Activated CD8-positive, alpha-beta T cell treated with anti-CD3 and anti-CD28 coated beads for 36 hours (primary cell): ENCODE measurements around the gene WNT7B. TPM values are rescaled to one million over a fixed set of nuclear protein-coding genes. Genes with fewer than 3 reads are reported as not detected.
"Not testable (repeated sequence)": the region's sequence is repeated elsewhere in the genome, so short reads cannot be mapped to it uniquely, and the experiment has no call there.

Experiments
- ATAC-seq: fragments of 200-7000 bp; cut with Tn5 transposase; one replicate; pipeline ENCODE4 v1.10.0; 2021; ENCODE audit warnings: mild to moderate bottlenecking, moderate library complexity
- CTCF ChIA-PET: fragments of 350-600 bp; sonication (Branson Sonifier 250); formaldehyde crosslinking; loops from one replicate; lab custom pipeline; 2021; ENCODE audit warnings: antibody characterized with exemption; lab: Charles Lee
- POLR2A ChIA-PET: fragments of 350-600 bp; sonication (Branson Sonifier 250); formaldehyde crosslinking; loops from one replicate; lab custom pipeline; 2021; ENCODE audit warnings: antibody characterized with exemption; lab: Charles Lee
- DNase-seq: peaks from one replicate; pipeline ENCODE4 v3.0.0-alpha.2; 2020
- H3K27ac Mint-ChIP-seq: one replicate; pipeline ENCODE4 v1.8.0; 2021; ENCODE audit warnings: mild to moderate bottlenecking, mixed read lengths
- H3K27me3 Mint-ChIP-seq: one replicate; pipeline ENCODE4 v1.8.0; 2021; ENCODE audit warnings: mixed read lengths
- H3K36me3 Mint-ChIP-seq: one replicate; pipeline ENCODE4 v1.8.0; 2021; ENCODE audit warnings: low read depth, mixed read lengths
- H3K4me1 Mint-ChIP-seq: one replicate; pipeline ENCODE4 v1.8.0; 2021; ENCODE audit warnings: low read depth, mixed read lengths
- H3K4me3 Mint-ChIP-seq: one replicate; pipeline ENCODE4 v1.8.0; 2021; ENCODE audit warnings: mild to moderate bottlenecking, moderate library complexity, mixed read lengths
- H3K9me3 Mint-ChIP-seq: one replicate; pipeline ENCODE4 v1.8.0; 2021; ENCODE audit warnings: mixed read lengths
- CTCF ChIP-seq: fragments of 200-600 bp; IDR thresholded peaks from one replicate; pipeline ENCODE4 v1.8.0; 2022; ENCODE audit warnings: antibody characterized with exemption, mild to moderate bottlenecking
- intact Hi-C: fragments of 100-400 bp; cut with micrococcal nuclease; formaldehyde crosslinking; loops from one replicate; pipeline ENCODE4 v1.10.0; 2022
- total RNA-seq, 2 experiments: library from RNA; stranded (reverse); gene quantifications; one replicate each; pipeline ENCODE4 v1.2.3, GENCODE V29; 2021

Gene WNT7B
- total RNA-seq, 2 experiments from 2014 or later, result not detected

DNA sequence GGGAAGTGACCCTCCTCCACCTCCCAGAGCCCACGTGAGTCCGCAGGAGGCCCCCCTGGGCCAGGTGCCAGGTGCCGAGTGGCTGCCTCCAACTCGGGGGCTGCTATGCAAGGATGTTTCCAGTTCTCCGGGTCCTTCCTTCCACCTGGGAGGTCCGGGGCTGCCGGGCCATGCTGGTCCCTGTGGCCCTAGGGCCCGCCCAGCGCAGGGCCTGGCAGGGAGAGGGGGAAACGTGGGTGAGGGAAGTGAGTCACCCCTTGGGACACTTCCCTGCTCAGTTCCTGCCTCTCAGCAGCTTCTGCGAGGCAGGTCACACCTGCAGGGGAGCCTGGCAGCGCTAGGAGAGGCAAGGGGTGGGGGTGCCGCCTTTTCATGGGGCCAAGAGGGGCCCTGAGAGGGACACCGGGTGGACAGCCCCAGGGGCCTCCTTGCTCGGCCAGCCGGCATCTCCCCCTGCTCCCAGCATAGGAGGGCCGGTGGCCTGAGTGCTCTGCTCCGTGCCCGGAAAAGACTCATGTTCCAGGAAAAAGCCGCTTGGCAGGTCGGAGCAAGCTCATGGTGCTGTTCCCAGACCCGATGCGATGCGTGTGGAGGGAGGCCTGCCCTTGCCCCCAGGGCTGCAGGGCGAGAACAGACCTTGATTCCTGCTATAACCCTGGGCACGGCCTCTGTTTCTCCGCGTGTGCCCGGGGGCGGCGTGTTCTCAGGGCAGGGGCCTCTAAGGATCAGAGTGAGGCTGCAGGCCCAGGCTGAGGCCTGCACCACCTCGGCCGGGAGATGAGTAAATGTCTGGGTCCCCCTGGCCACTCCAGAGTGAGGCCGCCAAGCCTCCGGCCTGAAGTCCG is 30.3 kb upstream of the WNT7B start:
- no peak for TF ChIP-seq CTCF
- peaks cover 28% of the 10 kb centered on the region for H3K4me1 Mint-ChIP-seq
- ATAC-seq, result peak; percentile 25
- peak; percentile 43 for DNase-seq
- no peaks in the 10 kb centered on the region for H3K36me3 Mint-ChIP-seq
- POLR2A ChIA-PET, result interaction anchor here (0.5 to 1.3 kb wide), 12 partner anchors 11 to 259 kb away, joined by 3 to 6 read pairs (median 3); no protein-coding TSS in a partner anchor
- peaks cover 5% of the 10 kb centered on the region for H3K9me3 Mint-ChIP-seq
- CTCF ChIA-PET, result interaction anchor here (0.8 to 5.5 kb wide), 52 partner anchors 7 to 535 kb away, joined by 3 to 110 read pairs (median 5); partner anchors contain the start of genes GTSE1 and TRMU
- intact Hi-C loops, result no loop called here
- no peaks in the 10 kb centered on the region for H3K27me3 Mint-ChIP-seq
- no peak overlapping the region for H3K27ac Mint-ChIP-seq
- H3K4me3 Mint-ChIP-seq, result no peak overlapping the region

DNA sequence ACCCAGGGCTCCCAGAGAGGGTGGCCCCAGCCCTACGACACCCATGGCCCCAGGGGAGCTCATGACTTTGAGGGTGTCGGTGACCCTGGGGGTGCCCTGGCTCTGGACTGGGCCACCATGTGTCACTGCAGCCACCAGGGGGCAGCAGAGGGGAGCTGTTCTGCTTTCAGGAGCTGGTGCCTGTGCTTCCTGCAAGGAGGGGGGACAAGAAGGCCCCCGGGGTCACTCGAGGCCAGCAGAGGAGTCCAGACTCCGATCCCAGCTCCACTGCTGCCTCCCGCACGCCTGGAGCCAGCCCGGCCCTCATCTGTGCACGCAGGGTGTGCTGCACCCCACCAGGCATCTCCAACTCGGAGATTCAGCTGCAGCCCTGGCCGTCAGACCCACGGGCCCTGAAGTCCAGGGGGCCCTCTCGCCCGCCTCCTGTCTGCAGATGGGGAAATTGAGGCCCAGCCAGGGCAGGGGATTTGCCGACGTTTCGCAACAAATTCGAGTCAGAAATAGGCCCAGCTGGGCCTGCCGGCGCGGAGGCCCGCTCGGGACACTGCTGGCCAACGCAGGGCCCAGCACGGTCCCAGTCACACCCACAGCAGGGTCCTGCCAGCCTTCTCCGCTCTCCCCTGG is 29.5 kb upstream of the WNT7B start:
- ATAC-seq (peak; percentile 90), DNase-seq (peak; percentile 95)
- Mint-ChIP-seq H3K4me3 (no peak overlapping the region), H3K4me1 (peaks cover 28% of the 10 kb centered on the region), H3K9me3 (peaks cover 5% of the 10 kb centered on the region), H3K27ac (peak overlapping the region; percentile 58), H3K36me3 (no peaks in the 10 kb centered on the region), H3K27me3 (no peaks in the 10 kb centered on the region)
- intact Hi-C loops, result no loop called here
- peak; percentile 95 for TF ChIP-seq CTCF
- ChIA-PET POLR2A (interaction anchor here (0.7 to 1.3 kb wide), 12 partner anchors 8 to 110 kb away, joined by 3 to 6 read pairs (median 3); no protein-coding TSS in a partner anchor), CTCF (interaction anchor here (0.6 to 5.5 kb wide), 66 partner anchors 8 to 535 kb away, joined by 3 to 110 read pairs (median 4); partner anchors contain the start of genes GTSE1 and TRMU)

GRCh38 chr22:46005116-46005705 is 28.2 kb upstream of the WNT7B start:
- CTCF ChIA-PET, result interaction anchor here (0.6 to 5.5 kb wide), 20 partner anchors 9 to 330 kb away, joined by 3 to 110 read pairs (median 10); partner anchors contain the start of genes GTSE1 and TRMU
- intact Hi-C loops, H3K9me3 Mint-ChIP-seq, ATAC-seq, H3K27me3 Mint-ChIP-seq, H3K36me3 Mint-ChIP-seq, H3K4me3 Mint-ChIP-seq: not testable (repeated sequence)
- DNase-seq, result peak; percentile 1
- H3K27ac Mint-ChIP-seq, result peak overlapping the region; percentile 69
- H3K4me1 Mint-ChIP-seq, result peaks cover 28% of the 10 kb centered on the region
- POLR2A ChIA-PET, result interaction anchor here (0.6 to 1.2 kb wide), 4 partner anchors 10 to 228 kb away, joined by 3 to 4 read pairs (median 3); no protein-coding TSS in a partner anchor

GRCh38 chr22:46004105-46004866 is 27.3 kb upstream of the WNT7B start:
- peak; percentile 64 for DNase-seq
- TF ChIP-seq CTCF, result no peak
- intact Hi-C loops, result no loop called here
- peak; percentile 59 for ATAC-seq
- H3K9me3 Mint-ChIP-seq, result peaks cover 2% of the 10 kb centered on the region
- H3K4me1 Mint-ChIP-seq, result peaks cover 28% of the 10 kb centered on the region
- POLR2A ChIA-PET, result interaction anchor here (0.6 kb wide), 1 partner anchor 15 kb away, joined by 3 read pairs; no protein-coding TSS in a partner anchor
- peak overlapping the region; percentile 69 for H3K27ac Mint-ChIP-seq
- CTCF ChIA-PET, result interaction anchor here (0.8 to 2.8 kb wide), 5 partner anchors 9 to 118 kb away, joined by 3 to 34 read pairs (median 5); no protein-coding TSS in a partner anchor
- no peaks in the 10 kb centered on the region for H3K36me3 Mint-ChIP-seq
- H3K4me3 Mint-ChIP-seq, result no peak overlapping the region
- no peaks in the 10 kb centered on the region for H3K27me3 Mint-ChIP-seq
